ENCODE data around the gene GSN. TPM values are rescaled to one million over a fixed set of nuclear protein-coding genes. Genes with fewer than 3 reads are reported as not detected.

GSN gene
- total RNA-seq, 2 donors from 2014 or later: 390 to 690 TPM

- no peak for DNase-seq (ENCODE audit: low spot score)
- Histone ChIP-seq H3K36me3 (no peaks in the 10 kb centered on the region), H3K27ac (no peak overlapping the region), H3K27me3 (replicated peaks; ENCODE audit: insufficient read depth) (no peaks in the 10 kb centered on the region), H3K4me3 (no peak overlapping the region), H3K9me3 (no peaks in the 10 kb centered on the region), H3K4me1 (replicated peaks) (no peaks in the 10 kb centered on the region)
- no peak for TF ChIP-seq POLR2A (IDR thresholded peaks at IDR 0.05)
- TF ChIP-seq CTCF (IDR thresholded peaks at IDR 0.05): no peak
- no peak for TF ChIP-seq POLR2AphosphoS5 (IDR thresholded peaks at IDR 0.05)
- intact Hi-C loops (cut with DNase I): no loop called here
- 50% methylated on average over 6 of the region's 6 CpGs for WGBS
These were observed 14.0 kb upstream of the GSN start for GRCh38 chr9:121253821-121254501.

- TF ChIP-seq POLR2AphosphoS5 (IDR thresholded peaks at IDR 0.05) (no peak), CTCF (IDR thresholded peaks at IDR 0.05) (no peak), POLR2A (IDR thresholded peaks at IDR 0.05) (no peak)
- H3K4me1 ChIP-seq (replicated peaks): no peaks in the 10 kb centered on the region
- no peaks in the 10 kb centered on the region for H3K9me3 ChIP-seq
- WGBS: 84% methylated on average over 4 of the region's 4 CpGs
- intact Hi-C loops (cut with DNase I): no loop called here
- no peak for DNase-seq (ENCODE audit: low spot score)
- H3K36me3 ChIP-seq: no peaks in the 10 kb centered on the region
- no peaks in the 10 kb centered on the region for H3K27me3 ChIP-seq (replicated peaks; ENCODE audit: insufficient read depth)
- H3K4me3 ChIP-seq: no peak overlapping the region
- no peak overlapping the region for H3K27ac ChIP-seq
These were observed 8.5 kb upstream of the GSN start for GRCh38 chr9:121259498-121259897.

GRCh38 chr9:121259935-121260334, 8.0 kb upstream of the GSN start:
- WGBS: 92% methylated on average over 5 of the region's 5 CpGs
- no peaks in the 10 kb centered on the region for H3K36me3 ChIP-seq
- no peaks in the 10 kb centered on the region for H3K9me3 ChIP-seq
- TF ChIP-seq CTCF (IDR thresholded peaks at IDR 0.05) (no peak), POLR2AphosphoS5 (IDR thresholded peaks at IDR 0.05) (no peak), POLR2A (IDR thresholded peaks at IDR 0.05) (no peak)
- no peaks in the 10 kb centered on the region for H3K4me1 ChIP-seq (replicated peaks)
- H3K4me3 ChIP-seq: no peak overlapping the region
- H3K27ac ChIP-seq: no peak overlapping the region
- intact Hi-C loops (cut with DNase I): no loop called here
- H3K27me3 ChIP-seq (replicated peaks; ENCODE audit: insufficient read depth): no peaks in the 10 kb centered on the region
- DNase-seq (ENCODE audit: low spot score): no peak

GRCh38 chr9:121260457-121261106, 7.4 kb upstream of the GSN start:
- DNase-seq (ENCODE audit: low spot score): no peak
- no peaks in the 10 kb centered on the region for H3K27me3 ChIP-seq (replicated peaks; ENCODE audit: insufficient read depth)
- H3K36me3 ChIP-seq: no peaks in the 10 kb centered on the region
- no peaks in the 10 kb centered on the region for H3K9me3 ChIP-seq
- H3K27ac ChIP-seq: no peak overlapping the region
- TF ChIP-seq POLR2AphosphoS5 (IDR thresholded peaks at IDR 0.05) (no peak), CTCF (IDR thresholded peaks at IDR 0.05) (no peak), POLR2A (IDR thresholded peaks at IDR 0.05) (no peak)
- no peaks in the 10 kb centered on the region for H3K4me1 ChIP-seq (replicated peaks)
- intact Hi-C loops (cut with DNase I): no loop called here
- H3K4me3 ChIP-seq: no peak overlapping the region
- WGBS: 40% methylated on average over 6 of the region's 6 CpGs

GRCh38 chr9:121261107-121261460, 6.9 kb upstream of the GSN start:
- WGBS: 22% methylated on average over 4 of the region's 4 CpGs
- Histone ChIP-seq H3K27ac (no peak overlapping the region), H3K27me3 (replicated peaks; ENCODE audit: insufficient read depth) (no peaks in the 10 kb centered on the region), H3K4me3 (no peak overlapping the region), H3K9me3 (no peaks in the 10 kb centered on the region), H3K4me1 (replicated peaks) (no peaks in the 10 kb centered on the region), H3K36me3 (no peaks in the 10 kb centered on the region)
- no peak for TF ChIP-seq CTCF (IDR thresholded peaks at IDR 0.05)
- TF ChIP-seq POLR2AphosphoS5 (IDR thresholded peaks at IDR 0.05): no peak
- no peak for TF ChIP-seq POLR2A (IDR thresholded peaks at IDR 0.05)
- no peak for DNase-seq (ENCODE audit: low spot score)
- intact Hi-C loops (cut with DNase I): no loop called here
